ENCODE data around the gene IPO13.

The IPO13 gene

DNA sequence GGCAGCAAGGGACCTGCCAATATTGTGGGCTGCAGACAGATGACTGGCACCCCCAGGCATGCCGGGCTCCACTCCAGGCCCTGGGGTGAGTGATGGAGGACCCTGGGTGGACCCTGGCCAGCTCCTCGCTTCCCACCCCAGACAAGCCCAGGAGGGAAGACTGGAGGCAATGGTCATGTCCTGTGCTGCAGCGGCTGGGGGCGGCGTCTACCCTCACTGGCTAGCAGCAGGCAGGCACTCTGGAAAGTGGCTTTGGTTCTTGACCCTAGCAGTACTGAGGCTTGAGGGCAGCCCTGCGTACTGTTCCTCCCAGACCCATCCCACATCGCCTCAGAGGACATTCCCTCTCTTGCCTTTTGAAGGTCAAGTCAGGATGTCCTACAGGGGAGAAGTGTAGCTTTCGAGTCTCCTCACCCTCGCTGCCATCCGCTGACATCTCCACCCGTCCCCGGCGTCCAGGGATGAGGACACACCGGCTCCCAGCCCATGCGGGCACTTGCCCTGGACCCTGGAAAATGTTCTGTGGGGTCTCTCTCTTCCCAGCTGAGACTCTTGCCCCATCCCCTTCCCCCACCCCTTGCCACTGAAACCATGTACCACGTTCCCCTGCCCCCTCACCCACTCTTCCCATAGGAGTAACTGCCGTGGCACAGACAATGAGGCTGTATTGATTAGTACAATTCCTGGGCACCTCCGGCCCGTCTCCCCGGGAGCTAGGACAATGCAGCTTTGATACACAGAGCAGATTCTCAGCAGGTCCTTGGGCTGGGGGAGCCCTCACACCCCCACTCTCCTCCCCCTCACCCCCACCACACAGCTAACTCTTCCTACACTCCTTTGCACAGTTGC lies 69.5 kb downstream of the IPO13 start:
- no peak for DNase-seq

DNA sequence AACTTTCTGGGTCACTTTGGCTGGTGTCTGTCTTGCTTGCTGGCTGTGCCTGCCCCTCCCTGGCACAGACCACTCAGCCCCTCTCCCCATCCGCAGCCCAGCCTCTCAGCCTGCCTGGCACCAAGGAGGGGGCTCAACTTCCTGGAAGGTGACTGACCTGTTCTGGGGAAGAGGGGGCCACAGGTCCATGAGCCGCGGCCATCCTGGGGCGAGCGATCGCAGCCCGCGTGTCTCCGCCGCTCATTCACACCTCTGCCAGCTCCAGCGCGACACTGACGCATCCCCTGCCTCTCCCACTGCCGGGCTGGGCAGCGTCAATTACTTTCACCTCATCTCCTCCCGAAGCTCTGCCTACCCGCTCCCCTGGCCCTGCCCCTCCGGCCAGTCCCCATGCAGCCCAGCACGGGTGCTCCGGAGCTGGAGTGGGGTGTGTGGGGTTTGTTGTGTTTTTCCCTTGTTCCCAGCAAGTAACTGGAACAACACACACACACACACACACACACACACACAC lies 70.2 kb downstream of the IPO13 start:
- DNase-seq, result no peak

All from DMS79 (cell line).